PFSK-1 (cell line): ENCODE results near the gene CITED2.
A peak's percentile ranks its signal among the peaks of the same experiment; 100 is the strongest.

Source experiments
- FOXP2 ChIP-seq: optimal IDR thresholded peaks from 2 replicates; pipeline ENCODE3; 2011; ENCODE audit warnings: borderline replicate concordance, control low read depth, inconsistent platforms; ENCODE audit not compliant: insufficient read depth; ENCODE audit errors: extremely low read length, extremely low read depth
- POLR2AphosphoS5 ChIP-seq: IDR thresholded peaks from 2 replicates; pipeline ENCODE4 v1.6.1; 2012; ENCODE audit warnings: low read depth, mild to moderate bottlenecking, control low read depth, low read length, moderate library complexity
- SIN3A ChIP-seq: IDR thresholded peaks from 2 replicates; pipeline ENCODE4 v1.6.1; 2012; ENCODE audit warnings: mild to moderate bottlenecking, low read length, moderate library complexity, borderline replicate concordance; ENCODE audit not compliant: insufficient read depth
- TAF1 ChIP-seq: IDR thresholded peaks from 2 replicates; pipeline ENCODE4 v1.6.1; 2012; ENCODE audit warnings: low read length, control low read depth, borderline replicate concordance; ENCODE audit not compliant: insufficient read depth
- TF ChIP-seq, protein P1 (sequence below), 2 experiments: IDR thresholded peaks; 2 replicates each; pipeline versions ENCODE4 v1.6.1 to v1.8.0; 2011 to 2012; ENCODE audit warnings: low read depth in 2 of 2, low read length in 2 of 2, control low read depth in 1 of 2, inconsistent platforms in 1 of 2, mild to moderate bottlenecking in 1 of 2, moderate library complexity in 1 of 2; ENCODE audit not compliant: insufficient read depth in 1 of 2

Gene CITED2

DNA sequence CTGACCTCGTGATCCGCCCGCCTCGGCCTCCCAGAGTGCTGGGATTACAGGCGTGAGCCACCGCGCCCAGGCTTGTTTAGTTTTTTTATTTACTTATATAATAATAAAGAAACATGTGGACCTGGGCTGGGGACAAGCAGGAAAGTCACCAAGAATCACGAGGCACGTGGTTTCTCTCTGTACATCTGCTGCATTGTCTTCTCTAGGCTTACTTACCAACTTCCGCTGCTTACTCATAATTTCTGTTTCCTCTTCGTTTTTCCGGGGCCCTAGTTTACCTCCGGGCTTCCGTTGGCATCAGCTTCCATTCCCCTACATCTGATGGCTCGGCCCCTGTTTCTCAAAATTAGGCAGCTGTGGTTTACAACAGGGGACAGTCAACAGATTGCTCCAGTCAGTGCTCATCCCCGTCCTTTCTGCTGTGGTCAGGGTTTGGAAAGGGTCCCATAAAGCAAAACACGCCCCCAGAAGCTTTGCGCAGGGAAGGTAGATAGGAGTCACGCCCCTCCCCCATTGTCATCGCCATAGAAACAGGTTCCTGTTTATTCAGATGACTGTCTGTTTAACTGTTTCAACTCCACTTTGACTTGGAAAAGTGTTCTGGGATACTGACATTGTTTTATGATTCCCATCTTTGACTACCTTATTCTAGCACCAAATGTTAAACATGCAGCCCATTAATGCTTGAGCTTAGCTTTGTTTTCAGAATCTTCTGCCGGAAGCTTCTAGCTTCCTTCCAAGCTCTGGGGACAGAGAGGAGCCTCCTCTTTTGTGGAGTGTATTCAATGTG is 50.7 kb downstream of the CITED2 start:
- no peak; the same call in 1 of the 2 replicates for TF ChIP-seq TAF1
- TF ChIP-seq, protein P1, sequence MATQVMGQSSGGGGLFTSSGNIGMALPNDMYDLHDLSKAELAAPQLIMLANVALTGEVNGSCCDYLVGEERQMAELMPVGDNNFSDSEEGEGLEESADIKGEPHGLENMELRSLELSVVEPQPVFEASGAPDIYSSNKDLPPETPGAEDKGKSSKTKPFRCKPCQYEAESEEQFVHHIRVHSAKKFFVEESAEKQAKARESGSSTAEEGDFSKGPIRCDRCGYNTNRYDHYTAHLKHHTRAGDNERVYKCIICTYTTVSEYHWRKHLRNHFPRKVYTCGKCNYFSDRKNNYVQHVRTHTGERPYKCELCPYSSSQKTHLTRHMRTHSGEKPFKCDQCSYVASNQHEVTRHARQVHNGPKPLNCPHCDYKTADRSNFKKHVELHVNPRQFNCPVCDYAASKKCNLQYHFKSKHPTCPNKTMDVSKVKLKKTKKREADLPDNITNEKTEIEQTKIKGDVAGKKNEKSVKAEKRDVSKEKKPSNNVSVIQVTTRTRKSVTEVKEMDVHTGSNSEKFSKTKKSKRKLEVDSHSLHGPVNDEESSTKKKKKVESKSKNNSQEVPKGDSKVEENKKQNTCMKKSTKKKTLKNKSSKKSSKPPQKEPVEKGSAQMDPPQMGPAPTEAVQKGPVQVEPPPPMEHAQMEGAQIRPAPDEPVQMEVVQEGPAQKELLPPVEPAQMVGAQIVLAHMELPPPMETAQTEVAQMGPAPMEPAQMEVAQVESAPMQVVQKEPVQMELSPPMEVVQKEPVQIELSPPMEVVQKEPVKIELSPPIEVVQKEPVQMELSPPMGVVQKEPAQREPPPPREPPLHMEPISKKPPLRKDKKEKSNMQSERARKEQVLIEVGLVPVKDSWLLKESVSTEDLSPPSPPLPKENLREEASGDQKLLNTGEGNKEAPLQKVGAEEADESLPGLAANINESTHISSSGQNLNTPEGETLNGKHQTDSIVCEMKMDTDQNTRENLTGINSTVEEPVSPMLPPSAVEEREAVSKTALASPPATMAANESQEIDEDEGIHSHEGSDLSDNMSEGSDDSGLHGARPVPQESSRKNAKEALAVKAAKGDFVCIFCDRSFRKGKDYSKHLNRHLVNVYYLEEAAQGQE (IDR thresholded peaks at IDR 0.05; ENCODE audit: insufficient read depth in 1 of 2, low read depth in 2 of 2, low read length in 2 of 2): peak; percentile 3 to 66; a peak in 1 of 4 replicates
- 0 out of 2 replicates have a peak, but pooled peaks have one; percentile 22 for TF ChIP-seq SIN3A
- peak; percentile 48 for TF ChIP-seq POLR2AphosphoS5
- TF ChIP-seq FOXP2: peak; percentile 98
